Endodermal cell (in vitro differentiated cells): ENCODE results near the gene ABR. TPM values are rescaled to one million over a fixed set of nuclear protein-coding genes. Genes with fewer than 3 reads are reported as not detected.

Experiments
- DNase-seq: peaks from one replicate; pipeline ENCODE4 v3.0.0-alpha.2; 2017
- H3K27ac ChIP-seq: 2 replicates; pipeline ENCODE4 v1.5.1; 2013; ENCODE audit warnings: mild to moderate bottlenecking, low read depth, low read length, moderate library complexity
- H3K27me3 ChIP-seq: 2 replicates; pipeline ENCODE4 v1.6.1; 2013; ENCODE audit warnings: mild to moderate bottlenecking, low read length, moderate library complexity; ENCODE audit not compliant: insufficient read depth, control insufficient read depth, poor library complexity, severe bottlenecking
- H3K36me3 ChIP-seq: 2 replicates; pipeline ENCODE4 v1.7.0; 2013; ENCODE audit warnings: mild to moderate bottlenecking, low read length, moderate library complexity; ENCODE audit not compliant: control insufficient read depth, insufficient read depth
- H3K4me1 ChIP-seq: one replicate; pipeline ENCODE4 v1.7.0; 2013; ENCODE audit warnings: low read length; ENCODE audit not compliant: control insufficient read depth, insufficient read depth
- H3K4me3 ChIP-seq: 2 replicates; pipeline ENCODE4 v1.5.1; 2013; ENCODE audit warnings: mild to moderate bottlenecking, low read length, moderate library complexity
- H3K9ac ChIP-seq: 2 replicates; pipeline ENCODE4 v1.6.1; 2013; ENCODE audit warnings: mild to moderate bottlenecking, low read length, moderate library complexity; ENCODE audit not compliant: poor library complexity, severe bottlenecking; ENCODE audit errors: extremely low read depth
- H3K9me3 ChIP-seq: 2 replicates; pipeline ENCODE4 v1.6.1; 2013; ENCODE audit warnings: mild to moderate bottlenecking, low read length, moderate library complexity; ENCODE audit not compliant: control insufficient read depth
- H3K27ac Mint-ChIP-seq: 2 replicates; pipeline ENCODE4 v1.8.0; 2020; ENCODE audit warnings: mixed read lengths
- H3K27me3 Mint-ChIP-seq: 2 replicates; pipeline ENCODE4 v1.8.0; 2021; ENCODE audit warnings: mild to moderate bottlenecking, mixed read lengths; ENCODE audit not compliant: insufficient read depth
- H3K36me3 Mint-ChIP-seq: 2 replicates; pipeline ENCODE4 v1.8.0; 2020; ENCODE audit warnings: low read depth, mixed read lengths
- H3K4me1 Mint-ChIP-seq: 2 replicates; pipeline ENCODE4 v1.8.0; 2020; ENCODE audit warnings: mixed read lengths
- H3K4me3 Mint-ChIP-seq: 2 replicates; pipeline ENCODE4 v1.8.0; 2020; ENCODE audit warnings: mild to moderate bottlenecking, moderate library complexity, mixed read lengths
- H3K9me3 Mint-ChIP-seq: 2 replicates; pipeline ENCODE4 v1.8.0; 2020; ENCODE audit warnings: mild to moderate bottlenecking, mixed read lengths
- WGBS, 2 experiments: methylation state at CpG; one replicate each; pipeline versions ENCODE4 v1.1.5 to v1.1.7; 2013; ENCODE audit warnings: missing lambda C conversion rate in 2 of 2, mixed read lengths in 1 of 2; ENCODE audit not compliant: insufficient coverage in 1 of 2, insufficient read length in 1 of 2; 5-methylcytosine and 5-hydroxymethylcytosine counted together
- total RNA-seq, 2 donors: library from RNA; stranded (reverse); fragmentation: NEBNext Ultra II Directional in 1 of 2; extraction: Animal tissue kit (Norgen Biotek cat#: 25700) in 1 of 2; gene quantifications; 2 replicates in 1 of 2; 3 replicates in 1 of 2; pipeline ENCODE4 v1.2.1, GENCODE V29; 2021
- TF ChIP-seq, protein P1 (sequence below): fragments of 200-600 bp; sonication (generic); conservative IDR thresholded peaks from 2 replicates; pipeline ENCODE4 v1.5.0; 2021; ENCODE audit warnings: antibody characterized with exemption, mild to moderate bottlenecking

ABR gene
- total RNA-seq, 2 donors from 2014 or later = 51.1 to 58.7 TPM

DNA sequence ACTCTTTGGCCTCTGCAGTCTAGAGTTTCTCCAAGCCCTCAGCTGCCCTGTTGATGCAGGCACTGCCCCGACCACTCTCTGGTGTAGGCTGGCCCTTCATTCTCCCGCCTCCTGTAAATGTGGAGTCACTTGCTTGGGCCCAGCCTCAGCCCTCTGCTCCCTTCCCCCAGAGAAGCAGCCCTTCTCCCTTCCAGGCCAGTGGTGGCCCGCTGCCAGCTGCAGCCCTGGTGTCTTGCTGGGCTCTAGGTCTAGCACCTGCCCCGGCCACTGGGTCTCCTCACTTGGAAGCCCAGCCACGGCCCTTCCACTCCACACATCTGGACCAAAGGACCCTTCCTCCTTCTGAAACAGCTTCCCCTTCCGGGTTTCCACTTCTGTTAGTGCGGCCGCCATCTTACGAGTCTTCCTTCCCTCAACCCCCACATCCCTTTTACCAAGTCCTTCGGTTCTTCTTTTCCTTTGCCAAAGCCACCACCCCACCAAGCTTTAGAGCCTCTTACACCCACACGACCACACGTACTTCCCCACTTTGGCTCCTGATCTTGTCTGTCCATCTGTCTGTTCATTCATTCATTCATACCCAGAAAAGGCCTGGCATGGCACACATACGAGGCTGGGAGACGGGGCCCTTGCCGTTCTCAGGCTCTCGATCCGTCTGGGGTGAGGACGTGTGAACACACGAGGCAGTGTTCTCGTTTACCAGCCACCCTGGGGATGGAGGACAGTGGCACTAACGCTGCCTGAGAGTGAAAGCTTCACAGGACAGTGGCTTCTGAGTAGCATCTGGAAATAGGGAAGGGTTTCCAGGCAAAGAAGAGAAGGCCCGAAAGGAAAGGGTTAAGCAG is 68.0 kb downstream of the ABR start:
- no peak overlapping the region for H3K4me3 ChIP-seq
- DNase-seq = no peak
- TF ChIP-seq, protein P1, sequence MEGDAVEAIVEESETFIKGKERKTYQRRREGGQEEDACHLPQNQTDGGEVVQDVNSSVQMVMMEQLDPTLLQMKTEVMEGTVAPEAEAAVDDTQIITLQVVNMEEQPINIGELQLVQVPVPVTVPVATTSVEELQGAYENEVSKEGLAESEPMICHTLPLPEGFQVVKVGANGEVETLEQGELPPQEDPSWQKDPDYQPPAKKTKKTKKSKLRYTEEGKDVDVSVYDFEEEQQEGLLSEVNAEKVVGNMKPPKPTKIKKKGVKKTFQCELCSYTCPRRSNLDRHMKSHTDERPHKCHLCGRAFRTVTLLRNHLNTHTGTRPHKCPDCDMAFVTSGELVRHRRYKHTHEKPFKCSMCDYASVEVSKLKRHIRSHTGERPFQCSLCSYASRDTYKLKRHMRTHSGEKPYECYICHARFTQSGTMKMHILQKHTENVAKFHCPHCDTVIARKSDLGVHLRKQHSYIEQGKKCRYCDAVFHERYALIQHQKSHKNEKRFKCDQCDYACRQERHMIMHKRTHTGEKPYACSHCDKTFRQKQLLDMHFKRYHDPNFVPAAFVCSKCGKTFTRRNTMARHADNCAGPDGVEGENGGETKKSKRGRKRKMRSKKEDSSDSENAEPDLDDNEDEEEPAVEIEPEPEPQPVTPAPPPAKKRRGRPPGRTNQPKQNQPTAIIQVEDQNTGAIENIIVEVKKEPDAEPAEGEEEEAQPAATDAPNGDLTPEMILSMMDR = no peak
- Mint-ChIP-seq H3K9me3 (no peaks in the 10 kb centered on the region), H3K4me3 (peak overlapping the region; percentile 14), H3K27me3 (peaks cover 8% of the 10 kb centered on the region), H3K4me1 (peaks cover 21% of the 10 kb centered on the region), H3K36me3 (peaks cover under 1% of the 10 kb centered on the region), H3K27ac (peak overlapping the region; percentile 21)
- H3K27me3 ChIP-seq = no peaks in the 10 kb centered on the region
- peak overlapping the region; percentile 7 for H3K27ac ChIP-seq
- H3K9me3 ChIP-seq = no peaks in the 10 kb centered on the region
- 89 to 93% methylated on average over 20 to 22 of the region's 22 CpGs for WGBS, 2 experiments
- no peaks in the 10 kb centered on the region for H3K36me3 ChIP-seq
- peaks cover 4% of the 10 kb centered on the region for H3K4me1 ChIP-seq
- H3K9ac ChIP-seq = no peak overlapping the region

- peak; percentile 88 for DNase-seq
- Mint-ChIP-seq H3K27ac (peak overlapping the region; percentile 30), H3K27me3 (peaks cover 9% of the 10 kb centered on the region), H3K36me3 (peaks cover 2% of the 10 kb centered on the region), H3K4me1 (peaks cover 21% of the 10 kb centered on the region), H3K4me3 (peak overlapping the region; percentile 14), H3K9me3 (no peaks in the 10 kb centered on the region)
- TF ChIP-seq, protein P1 = no peak
- Histone ChIP-seq H3K4me1 (peaks cover 4% of the 10 kb centered on the region), H3K9me3 (no peaks in the 10 kb centered on the region), H3K4me3 (no peak overlapping the region), H3K27me3 (no peaks in the 10 kb centered on the region), H3K9ac (no peak overlapping the region), H3K27ac (peak overlapping the region; percentile 7), H3K36me3 (no peaks in the 10 kb centered on the region)
- WGBS, 2 experiments = 84 to 88% methylated on average over 11 to 19 of the region's 19 CpGs
These were observed 68.8 kb downstream of the ABR start for GRCh38 chr17:1110862-1111598.

DNA sequence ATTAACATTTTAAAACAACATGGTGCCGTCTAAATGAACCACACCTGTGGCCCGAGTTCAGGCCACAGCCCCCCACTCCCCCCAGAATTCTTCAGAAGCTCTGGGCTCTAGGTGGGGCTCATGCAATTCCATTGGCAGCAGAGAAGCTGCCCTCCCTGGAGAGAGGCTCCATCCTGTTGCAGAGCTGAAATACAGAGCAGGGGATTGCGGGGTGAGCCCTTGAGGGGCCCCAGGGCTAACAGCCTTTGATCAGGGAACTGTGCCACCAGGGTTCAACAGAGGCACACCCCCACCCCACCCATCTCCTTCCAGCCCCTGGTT is 69.3 kb downstream of the ABR start:
- TF ChIP-seq, protein P1 = no peak
- no peaks in the 10 kb centered on the region for H3K9me3 ChIP-seq
- Mint-ChIP-seq H3K4me3 (peak overlapping the region; percentile 62), H3K27ac (no peak overlapping the region), H3K36me3 (peaks cover 2% of the 10 kb centered on the region), H3K4me1 (peaks cover 21% of the 10 kb centered on the region), H3K9me3 (no peaks in the 10 kb centered on the region), H3K27me3 (peaks cover 9% of the 10 kb centered on the region)
- no peak overlapping the region for H3K4me3 ChIP-seq
- H3K27ac ChIP-seq = no peak overlapping the region
- DNase-seq = no peak
- 87 to 90% methylated on average over 2 to 3 of the region's 3 CpGs for WGBS, 2 experiments
- no peaks in the 10 kb centered on the region for H3K36me3 ChIP-seq
- peaks cover 4% of the 10 kb centered on the region for H3K4me1 ChIP-seq
- H3K27me3 ChIP-seq = no peaks in the 10 kb centered on the region
- no peak overlapping the region for H3K9ac ChIP-seq
